Astrocyte of the cerebellum (primary cell): ENCODE results near the gene FOXQ1.

Experiments used
- DNase-seq: peaks from one replicate; pipeline ENCODE4 v3.0.0-alpha.2; 2011; ENCODE audit warnings: low read depth
- H3K4me3 ChIP-seq: 2 replicates; pipeline ENCODE4 v1.5.1; 2011; ENCODE audit warnings: mild to moderate bottlenecking, low read depth, low read length, moderate library complexity
- in situ Hi-C: cut with HindIII; loops from 2 replicates; pipeline ENCODE4 v1.10.0; 2017; ENCODE audit warnings: low sequenced_read_pairs
- TF ChIP-seq, protein P1 (sequence below): IDR thresholded peaks from 2 replicates; pipeline ENCODE4 v1.5.1; 2012; ENCODE audit warnings: low read length, low read depth, moderate library complexity, mild to moderate bottlenecking; ENCODE audit errors: missing control alignments

FOXQ1 gene

DNA sequence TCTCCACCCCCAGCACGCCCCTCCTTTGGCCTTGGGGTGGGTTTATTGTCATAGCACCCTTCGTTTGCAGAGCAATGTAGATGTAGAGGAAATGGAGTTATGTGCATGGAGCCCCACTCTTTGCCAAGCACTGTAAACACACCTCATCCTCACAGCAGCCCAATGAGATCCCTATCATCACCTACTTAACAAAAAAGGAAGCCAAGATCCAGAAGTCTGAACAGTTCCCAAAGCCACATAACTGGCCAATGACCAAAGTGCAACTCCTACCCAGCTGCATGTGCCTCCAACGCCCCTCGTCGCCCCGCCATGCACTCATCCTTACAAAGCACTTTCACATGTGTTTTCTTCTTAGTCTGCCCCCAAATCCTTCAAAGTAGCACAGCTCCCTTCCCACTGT lies 21.8 kb upstream of the FOXQ1 start:
- H3K4me3 ChIP-seq = no peak overlapping the region
- TF ChIP-seq, protein P1, sequence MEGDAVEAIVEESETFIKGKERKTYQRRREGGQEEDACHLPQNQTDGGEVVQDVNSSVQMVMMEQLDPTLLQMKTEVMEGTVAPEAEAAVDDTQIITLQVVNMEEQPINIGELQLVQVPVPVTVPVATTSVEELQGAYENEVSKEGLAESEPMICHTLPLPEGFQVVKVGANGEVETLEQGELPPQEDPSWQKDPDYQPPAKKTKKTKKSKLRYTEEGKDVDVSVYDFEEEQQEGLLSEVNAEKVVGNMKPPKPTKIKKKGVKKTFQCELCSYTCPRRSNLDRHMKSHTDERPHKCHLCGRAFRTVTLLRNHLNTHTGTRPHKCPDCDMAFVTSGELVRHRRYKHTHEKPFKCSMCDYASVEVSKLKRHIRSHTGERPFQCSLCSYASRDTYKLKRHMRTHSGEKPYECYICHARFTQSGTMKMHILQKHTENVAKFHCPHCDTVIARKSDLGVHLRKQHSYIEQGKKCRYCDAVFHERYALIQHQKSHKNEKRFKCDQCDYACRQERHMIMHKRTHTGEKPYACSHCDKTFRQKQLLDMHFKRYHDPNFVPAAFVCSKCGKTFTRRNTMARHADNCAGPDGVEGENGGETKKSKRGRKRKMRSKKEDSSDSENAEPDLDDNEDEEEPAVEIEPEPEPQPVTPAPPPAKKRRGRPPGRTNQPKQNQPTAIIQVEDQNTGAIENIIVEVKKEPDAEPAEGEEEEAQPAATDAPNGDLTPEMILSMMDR = no peak
- DNase-seq = no peak
- in situ Hi-C loops = no loop called here

DNA sequence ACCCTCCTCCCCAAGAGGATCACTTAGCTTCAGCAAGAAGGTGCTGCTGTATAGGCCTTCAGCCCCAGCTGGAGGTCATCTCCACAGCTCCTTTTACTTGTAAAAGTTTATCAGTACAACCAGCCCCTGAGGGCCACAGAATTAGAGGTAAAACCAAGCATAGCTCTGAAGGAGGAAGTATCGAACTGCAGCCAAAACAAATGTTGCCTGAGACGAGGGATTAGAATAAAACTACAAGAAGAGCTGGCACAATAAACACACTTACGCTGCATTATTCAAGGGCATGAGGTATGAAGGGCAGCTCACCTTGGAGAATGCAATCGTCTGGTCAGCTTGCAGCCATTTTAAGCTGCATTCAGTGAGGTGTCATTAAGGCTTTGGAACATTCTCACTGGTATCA lies 21.1 kb upstream of the FOXQ1 start:
- DNase-seq = no peak
- in situ Hi-C loops = no loop called here
- TF ChIP-seq, protein P1 = no peak
- H3K4me3 ChIP-seq = no peak overlapping the region

DNA sequence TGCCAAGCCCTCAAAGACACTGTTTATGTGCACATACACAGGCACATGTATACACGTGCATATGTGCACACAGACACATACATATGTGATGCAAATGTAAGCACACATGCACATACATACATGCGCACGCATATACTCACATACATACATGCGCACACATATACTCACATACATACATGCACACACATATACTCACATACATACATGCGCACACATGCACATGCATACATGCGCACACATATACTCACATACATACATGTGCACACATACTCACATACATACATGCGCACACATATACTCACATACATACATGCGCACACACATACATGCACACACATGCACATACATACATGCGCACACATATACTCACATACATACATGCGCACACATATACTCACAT lies 20.5 kb upstream of the FOXQ1 start:
- TF ChIP-seq, protein P1 = no peak
- no peak for DNase-seq
- in situ Hi-C loops = no loop called here
- H3K4me3 ChIP-seq = no peak overlapping the region

DNA sequence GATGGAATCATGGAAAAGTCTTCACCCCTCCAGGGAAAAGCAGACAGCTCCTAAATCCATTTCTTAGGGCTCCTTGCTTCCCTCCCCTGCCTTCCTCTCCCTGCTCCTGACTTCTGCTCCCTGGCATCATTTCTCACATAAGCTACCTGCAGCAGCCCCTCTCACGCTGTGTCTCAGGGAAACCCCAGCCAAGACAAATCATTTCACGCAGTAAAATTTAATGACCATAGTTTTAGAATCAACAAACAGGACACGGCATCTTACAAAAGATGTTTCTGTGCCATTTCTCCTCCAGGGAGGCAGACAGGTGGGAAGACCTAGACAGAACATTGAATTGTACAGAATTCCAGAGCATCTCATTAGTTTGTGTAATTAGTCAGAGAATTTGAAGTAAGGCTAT lies 16.5 kb upstream of the FOXQ1 start:
- TF ChIP-seq, protein P1 = no peak

DNA sequence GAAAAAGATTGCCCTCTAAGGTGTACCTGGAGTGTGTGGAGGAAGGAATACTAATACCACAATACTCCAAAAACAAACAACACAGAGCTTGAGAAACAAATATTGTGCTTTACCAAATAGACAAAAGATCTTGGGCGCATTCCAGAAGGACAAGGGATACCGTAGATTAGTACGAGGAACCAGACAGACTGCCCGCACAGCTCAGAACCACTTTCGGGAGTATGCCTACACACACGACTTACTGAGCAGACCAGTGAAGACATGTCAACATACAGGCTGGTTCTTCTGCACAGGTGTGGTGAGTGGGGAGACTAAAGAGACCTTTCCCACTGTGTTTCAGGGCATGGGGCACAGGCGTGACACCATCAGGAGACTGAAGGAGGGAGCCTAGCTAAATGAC lies 15.8 kb upstream of the FOXQ1 start:
- DNase-seq = no peak
- in situ Hi-C loops = no loop called here
- no peak overlapping the region for H3K4me3 ChIP-seq
- TF ChIP-seq, protein P1 = no peak

More for the DNA sequence above, 16.5 kb upstream of the FOXQ1 start:
- H3K4me3 ChIP-seq = no peak overlapping the region
- in situ Hi-C loops = no loop called here
- no peak for DNase-seq

DNA sequence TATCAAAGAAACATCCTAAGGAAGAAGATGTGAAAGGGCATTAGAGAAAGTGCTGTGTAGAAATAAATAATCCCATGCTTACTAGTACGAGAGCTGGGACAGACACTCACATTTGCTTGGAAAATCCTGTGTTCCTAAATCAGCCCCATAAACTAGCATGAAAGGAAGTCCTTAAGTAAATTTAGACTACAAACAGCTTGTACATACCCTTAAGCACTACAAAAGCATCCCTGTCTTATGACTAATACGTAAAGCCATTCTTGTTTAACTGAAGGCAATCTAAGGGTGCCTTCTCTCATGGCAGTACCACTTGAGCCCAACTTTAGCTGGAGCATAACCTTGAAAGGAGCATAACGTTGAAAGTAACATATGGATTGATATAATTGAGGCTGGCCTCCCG lies 15.4 kb upstream of the FOXQ1 start:
- TF ChIP-seq, protein P1 = no peak
- in situ Hi-C loops = no loop called here
- DNase-seq = no peak
- H3K4me3 ChIP-seq = no peak overlapping the region

DNA sequence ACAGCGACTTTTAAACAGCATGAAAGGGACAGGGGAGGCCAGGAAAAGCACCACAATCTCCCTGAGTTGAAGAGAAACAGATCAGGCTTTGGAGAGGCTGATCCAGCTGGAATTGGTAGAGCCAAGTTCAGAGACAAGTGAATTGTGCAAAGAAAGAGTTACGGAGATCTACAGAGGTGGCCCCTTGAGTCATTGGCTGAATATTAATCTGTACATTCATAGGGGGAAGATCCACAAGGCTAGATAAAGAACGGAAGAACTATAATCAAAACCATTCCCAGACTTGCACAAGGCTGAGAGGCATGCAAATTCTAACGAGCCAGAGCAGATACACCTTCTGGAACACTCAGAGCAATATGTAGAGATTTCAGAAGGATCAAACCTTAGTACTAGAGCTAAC lies 14.2 kb upstream of the FOXQ1 start:
- TF ChIP-seq, protein P1 = no peak
- in situ Hi-C loops = no loop called here
- H3K4me3 ChIP-seq = no peak overlapping the region
- DNase-seq = no peak
